GM19099 (cell line): ENCODE results near the gene SEZ6L.

Experiments
- POLR2A ChIP-seq: IDR thresholded peaks from 3 replicates; pipeline ENCODE4 v1.6.1; 2011; ENCODE audit warnings: low read depth; ENCODE audit not compliant: insufficient read length; ENCODE audit errors: extremely low read depth

The SEZ6L gene

GRCh38 chr22:26323013-26323412 lies 153.8 kb downstream of the SEZ6L start:
- no peak for TF ChIP-seq POLR2A

DNA sequence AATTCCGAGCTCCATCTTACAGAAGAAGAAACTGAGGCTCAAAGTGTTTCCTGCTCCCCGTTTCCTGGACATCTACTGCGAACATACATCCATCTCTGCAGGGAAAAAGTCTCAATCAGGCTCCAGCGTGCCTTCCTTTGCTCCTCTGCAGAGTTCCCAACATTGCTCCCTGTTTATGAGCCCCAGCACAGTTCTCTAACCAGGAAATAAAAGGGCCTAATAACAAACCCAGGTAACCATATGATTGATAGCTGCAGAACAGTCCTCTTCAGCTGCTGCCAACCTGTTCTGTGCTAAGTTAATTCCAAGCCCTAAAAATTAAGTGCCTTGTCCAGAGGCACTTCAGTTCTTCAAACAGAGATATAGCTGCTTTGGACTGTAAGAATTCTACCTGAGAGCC lies 154.9 kb downstream of the SEZ6L start:
- TF ChIP-seq POLR2A = no peak

DNA sequence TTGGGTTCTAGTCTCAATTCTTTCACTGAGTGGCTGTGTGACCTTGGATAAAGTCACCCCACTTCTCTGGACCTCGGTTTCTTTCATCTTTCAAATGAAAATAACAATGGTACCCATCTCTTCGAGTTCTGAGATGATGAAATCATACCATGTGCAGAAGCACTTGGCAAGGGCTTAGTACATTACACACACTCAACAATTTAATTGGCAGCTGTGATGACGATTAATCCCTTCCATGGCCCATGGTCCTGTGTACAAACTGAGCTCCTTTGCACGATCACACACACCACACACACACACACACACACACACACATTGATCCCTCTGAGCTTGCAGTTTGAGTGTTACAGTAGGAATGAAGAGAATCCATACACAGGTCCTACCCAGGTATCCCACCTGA lies 156.4 kb downstream of the SEZ6L start:
- TF ChIP-seq POLR2A = no peak

- TF ChIP-seq POLR2A = no peak
Measured at GRCh38 chr22:26326803-26327202, 157.5 kb downstream of the SEZ6L start.

DNA sequence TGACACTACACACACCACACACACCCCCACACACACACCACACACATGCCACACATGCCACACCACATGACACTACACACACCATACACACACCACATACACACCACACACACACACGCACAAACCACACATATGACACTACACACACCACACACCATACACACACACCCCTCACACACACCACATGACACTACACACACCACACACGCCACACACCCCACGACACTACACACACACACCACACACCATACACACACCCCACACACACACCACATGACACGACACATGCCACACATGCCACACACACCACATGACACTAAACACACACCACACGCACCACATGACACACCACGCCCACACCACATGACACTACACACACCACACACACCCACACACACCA lies 158.0 kb downstream of the SEZ6L start:
- TF ChIP-seq POLR2A = no peak

- no peak for TF ChIP-seq POLR2A
Measured at GRCh38 chr22:26328221-26328620, 159.0 kb downstream of the SEZ6L start.

DNA sequence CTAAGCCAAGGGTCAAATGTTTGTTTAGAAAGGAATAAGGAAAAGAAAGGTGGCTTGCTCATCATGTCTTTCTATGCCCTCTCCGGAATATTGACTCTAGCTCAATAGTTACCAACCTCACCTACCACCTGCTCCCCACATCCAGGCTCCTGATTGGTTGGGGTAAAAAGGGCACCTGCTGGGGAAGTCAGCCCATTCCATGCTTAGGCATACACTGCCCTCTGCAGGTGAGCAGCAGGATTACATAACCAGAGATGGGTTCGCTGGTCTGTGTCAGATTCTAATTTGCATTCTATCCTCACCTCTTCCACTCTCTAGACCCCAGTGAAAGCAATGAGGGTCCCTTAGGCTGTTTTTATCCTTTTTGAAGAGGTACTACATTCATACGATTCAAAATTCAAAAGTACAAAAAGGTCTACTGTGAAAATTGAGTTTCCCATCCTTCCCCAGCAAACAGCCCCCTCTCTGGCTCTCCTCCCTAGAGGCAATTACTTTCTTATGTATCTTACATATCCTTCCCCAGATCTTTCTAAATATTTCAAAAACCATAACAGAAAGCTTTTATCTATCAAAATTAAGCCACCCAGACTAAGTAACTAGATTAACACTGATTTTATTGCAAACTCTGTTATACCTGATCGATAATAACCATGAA lies 161.8 kb downstream of the SEZ6L start:
- no peak for TF ChIP-seq POLR2A

GRCh38 chr22:26333088-26333800 lies 164.0 kb downstream of the SEZ6L start:
- no peak for TF ChIP-seq POLR2A

DNA sequence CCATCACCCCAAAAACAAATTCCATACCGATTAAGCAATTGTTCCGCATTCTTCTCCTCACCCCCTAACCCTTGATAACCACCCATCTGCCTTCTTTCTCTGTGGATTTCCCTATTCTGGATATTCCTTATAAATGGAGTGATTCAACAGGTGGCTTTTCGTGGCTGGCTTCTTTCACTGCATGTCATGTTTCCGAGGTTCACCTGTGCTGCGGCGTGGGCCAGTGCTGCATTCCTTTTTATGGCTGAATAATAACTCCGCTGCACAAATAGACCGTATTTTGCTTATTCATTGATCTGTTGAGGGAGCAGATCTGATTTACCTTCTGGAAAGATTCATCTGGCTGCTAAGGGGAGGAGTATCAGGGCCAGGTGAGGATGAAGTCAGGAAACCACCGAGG lies 165.0 kb downstream of the SEZ6L start:
- no peak for TF ChIP-seq POLR2A

GRCh38 chr22:26336773-26337172 lies 167.5 kb downstream of the SEZ6L start:
- no peak for TF ChIP-seq POLR2A

- TF ChIP-seq POLR2A = no peak
Measured at GRCh38 chr22:26339755-26340154, 170.5 kb downstream of the SEZ6L start.

DNA sequence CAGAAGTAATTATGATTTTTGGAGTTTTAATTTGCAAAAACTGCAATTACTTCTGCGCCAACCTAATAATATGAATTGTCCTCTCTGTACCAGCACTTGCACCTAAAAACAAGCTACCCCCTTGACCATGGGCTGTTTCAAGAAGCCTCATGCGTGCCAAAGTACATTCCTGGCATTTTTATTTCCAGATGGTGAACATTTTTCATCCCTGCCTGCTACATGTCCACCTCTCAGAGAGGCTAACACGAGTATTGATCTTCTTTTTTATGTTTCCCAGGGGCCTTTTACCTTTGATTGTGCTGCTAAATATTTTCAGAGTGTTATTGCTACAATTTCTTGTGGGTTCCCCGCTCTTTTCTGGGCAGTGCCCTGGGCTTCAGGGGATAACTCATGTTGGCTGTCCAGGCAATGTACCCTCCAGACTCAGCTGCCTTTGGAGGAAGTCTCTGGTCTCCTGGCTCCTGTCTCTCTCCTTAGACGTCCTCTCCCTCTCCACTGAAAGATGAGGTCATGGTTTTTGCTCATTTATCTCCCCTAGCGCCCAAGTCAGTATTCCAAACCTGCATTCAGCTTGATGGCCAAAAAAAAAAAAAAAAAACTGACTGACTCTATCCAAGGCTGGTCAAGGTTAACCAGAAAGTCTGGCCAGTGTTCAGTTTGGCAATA lies 173.6 kb downstream of the SEZ6L start:
- no peak for TF ChIP-seq POLR2A

DNA sequence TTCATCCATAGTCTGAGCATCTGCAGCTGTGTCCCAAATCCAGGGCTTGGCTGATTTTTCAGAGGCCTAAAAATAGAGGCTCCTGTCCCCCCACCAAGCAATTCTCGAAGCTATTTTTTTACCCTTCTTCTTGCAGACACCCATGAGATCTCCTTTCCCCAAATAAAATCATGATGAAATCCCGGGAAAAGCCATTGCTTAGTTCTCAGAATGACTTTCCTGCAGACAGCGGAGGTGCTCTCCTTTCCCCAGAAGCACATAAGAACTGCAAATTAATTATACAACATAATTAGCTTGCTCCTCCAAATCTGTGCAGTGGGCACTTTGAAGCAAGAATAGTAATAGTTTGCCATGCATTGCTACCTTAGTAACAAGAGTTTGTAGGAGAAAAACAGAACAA lies 176.2 kb downstream of the SEZ6L start:
- TF ChIP-seq POLR2A = no peak

GRCh38 chr22:26348810-26349526 lies 179.7 kb downstream of the SEZ6L start:
- TF ChIP-seq POLR2A = no peak

DNA sequence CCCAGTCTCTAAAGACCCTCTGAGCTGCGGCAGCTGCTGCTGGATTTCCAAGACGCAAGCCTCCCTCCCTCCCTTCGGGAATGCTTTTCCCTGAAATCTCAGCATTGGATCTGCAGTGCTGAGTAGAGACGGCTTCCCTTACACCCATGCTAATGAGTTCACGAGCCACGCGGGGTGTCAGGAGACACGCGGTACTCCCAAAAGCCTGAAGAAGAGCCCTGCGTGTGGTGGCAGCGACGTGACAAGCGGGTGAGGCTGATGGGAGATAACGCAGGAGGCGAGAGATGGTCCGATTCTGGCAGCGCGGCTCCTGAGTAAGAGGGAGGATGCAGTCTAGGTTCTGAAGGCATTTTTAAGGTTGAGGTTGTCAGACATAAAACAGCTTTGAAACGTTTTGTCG lies 185.4 kb downstream of the SEZ6L start:
- no peak for TF ChIP-seq POLR2A

DNA sequence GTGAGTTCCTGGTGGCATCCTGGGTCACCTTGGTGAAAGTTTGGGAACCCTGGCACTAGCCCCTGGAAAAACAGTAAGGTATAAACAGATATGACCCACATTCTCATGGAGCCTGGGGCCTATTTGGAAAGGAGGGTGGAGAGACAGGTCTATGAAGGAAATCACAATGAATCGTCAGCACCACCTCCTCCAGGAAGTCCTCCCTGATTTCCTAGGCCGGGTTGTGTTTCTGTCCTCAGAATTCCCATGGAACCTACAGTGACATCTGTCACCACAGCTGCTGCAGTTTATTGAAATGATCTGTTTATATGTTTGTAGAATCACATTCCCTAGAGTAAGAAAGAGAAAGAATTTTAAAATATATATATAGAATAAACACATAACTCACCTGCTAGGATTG lies 188.0 kb downstream of the SEZ6L start:
- no peak for TF ChIP-seq POLR2A

- TF ChIP-seq POLR2A = no peak
Measured at GRCh38 chr22:26357813-26358212, 188.6 kb downstream of the SEZ6L start.
